ENCODE measurements around the gene SULT4A1. TPM values are rescaled to one million over a fixed set of nuclear protein-coding genes. Genes with fewer than 3 reads are reported as not detected.

SULT4A1 gene
- total RNA-seq, 1 experiment from 2014 or later: 12.6 TPM

- TF ChIP-seq HMGA2 (CRISPR knock-in tag; IDR thresholded peaks at IDR 0.05) (no peak), USF2 (CRISPR knock-in tag; IDR thresholded peaks at IDR 0.05) (no peak), ZNF423 (CRISPR knock-in tag; IDR thresholded peaks at IDR 0.05) (no peak), ZNF416 (CRISPR knock-in tag; IDR thresholded peaks at IDR 0.05) (no peak), ELF4 (CRISPR knock-in tag; IDR thresholded peaks at IDR 0.05; ENCODE audit: low read depth) (no peak), FOXJ3 (CRISPR knock-in tag; IDR thresholded peaks at IDR 0.05; ENCODE audit: borderline replicate concordance) (no peak), IRF1 (CRISPR knock-in tag; IDR thresholded peaks at IDR 0.05) (no peak)
Measured at GRCh38 chr22:43893266-43893665, 31.0 kb upstream of the SULT4A1 start (continued).

GRCh38 chr22:43892183-43892894 lies 30.0 kb upstream of the SULT4A1 start:
- Mint-ChIP-seq H3K36me3 (no peaks in the 10 kb centered on the region), H3K4me1 (no peaks in the 10 kb centered on the region), H3K9me3 (no peaks in the 10 kb centered on the region), H3K27me3 (ENCODE audit: low read depth) (peaks cover 14% of the 10 kb centered on the region), H3K4me3 (peak overlapping the region; percentile 74), H3K27ac (no peak overlapping the region)
- ChIA-PET POLR2A (no interaction called here), CTCF (interaction anchor here (1.2 to 14.0 kb wide), 2 partner anchors 9 to 54 kb away, joined by 3 to 162 read pairs; no protein-coding TSS in a partner anchor)
- TF ChIP-seq AFF4 (CRISPR knock-in tag; IDR thresholded peaks at IDR 0.05; ENCODE audit: borderline replicate concordance) (no peak), GTF2I (CRISPR knock-in tag; conservative IDR thresholded peaks at IDR 0.05) (peak; percentile 61; the same call in 1 of the 2 replicates), NFE2L1 (CRISPR knock-in tag; IDR thresholded peaks at IDR 0.05) (0 out of 2 replicates have a peak, but pooled peaks have one; percentile 67), SP1 (CRISPR knock-in tag; conservative IDR thresholded peaks at IDR 0.05) (0 out of 2 replicates have a peak, but pooled peaks have one; percentile 31), JAZF1 (CRISPR knock-in tag; IDR thresholded peaks at IDR 0.05) (no peak), ZNF219 (CRISPR knock-in tag; IDR thresholded peaks at IDR 0.05; ENCODE audit: borderline replicate concordance) (0 out of 2 replicates have a peak, but pooled peaks have one; percentile 64), ZNF423 (CRISPR knock-in tag; IDR thresholded peaks at IDR 0.05) (no peak), ZNF512 (CRISPR knock-in tag; IDR thresholded peaks at IDR 0.05; ENCODE audit: borderline replicate concordance) (no peak), CBFB (CRISPR knock-in tag; IDR thresholded peaks at IDR 0.05; ENCODE audit: low read depth) (peak; percentile 39; the same call in 1 of the 2 replicates), GRHL2 (CRISPR knock-in tag; IDR thresholded peaks at IDR 0.05; ENCODE audit: insufficient replicate concordance, severe bottlenecking) (no peak), ZBTB43 (CRISPR knock-in tag; IDR thresholded peaks at IDR 0.05) (peak; percentile 68; the same call in 1 of the 2 replicates), MXD4 (CRISPR knock-in tag; IDR thresholded peaks at IDR 0.05; ENCODE audit: borderline replicate concordance) (no peak)
- ATAC-seq: peak; percentile 16
- no peak for DNase-seq (ENCODE audit: low spot score)

Measured in WTC11 (cell line).